H1 (cell line): ENCODE measurements around the gene KPNA6.

Experiments used
- ATF2 ChIP-seq: IDR thresholded peaks from 2 replicates; pipeline ENCODE4 v1.6.1; 2012; ENCODE audit warnings: low read length, inconsistent platforms
- CEBPB ChIP-seq: IDR thresholded peaks from 2 replicates; pipeline ENCODE4 v1.6.1; 2012; ENCODE audit warnings: low read depth, low read length
- CHD2 ChIP-seq: IDR thresholded peaks from 2 replicates; pipeline ENCODE4 v1.6.1; 2012; ENCODE audit warnings: low read length, improper control_type of control experiment
- CTCF ChIP-seq, 3 experiments: IDR thresholded peaks; 1 replicate in 2 of 3; 2 replicates in 1 of 3; pipeline versions ENCODE4 v1.5.1 to v1.6.1; 2011; ENCODE audit warnings: low read length in 3 of 3, mild to moderate bottlenecking in 3 of 3, inconsistent platforms in 2 of 3, low read depth in 1 of 3, moderate library complexity in 1 of 3; ENCODE audit not compliant: insufficient read depth in 1 of 3; ENCODE audit errors: control extremely low read depth in 1 of 3
- EZH2 ChIP-seq: fragments of 200-600 bp; sonication (generic); IDR thresholded peaks from 2 replicates; pipeline ENCODE4 v1.7.1; 2012; ENCODE audit warnings: low read depth, mild to moderate bottlenecking, moderate library complexity, low read length, inconsistent platforms; ENCODE audit not compliant: severe bottlenecking
- HDAC6 ChIP-seq: IDR thresholded peaks from one replicate; pipeline ENCODE4 v1.7.1; 2012; ENCODE audit warnings: low read depth, mild to moderate bottlenecking, inconsistent platforms, low read length, moderate library complexity
- POLR2AphosphoS5 ChIP-seq: IDR thresholded peaks from 2 replicates; pipeline ENCODE4 v1.6.1; 2011; ENCODE audit warnings: low read depth, low read length
- RAD21 ChIP-seq, 2 experiments: IDR thresholded peaks in 1 of 2; conservative IDR thresholded peaks in 1 of 2; 2 replicates each; pipeline ENCODE4 v1.6.1; 2011; ENCODE audit warnings: low read depth in 2 of 2, low read length in 2 of 2, improper control_type of control experiment in 1 of 2, inconsistent platforms in 1 of 2, mild to moderate bottlenecking in 1 of 2, moderate library complexity in 1 of 2
- SIX5 ChIP-seq: IDR thresholded peaks from 2 replicates; pipeline ENCODE4 v1.6.1; 2011; ENCODE audit warnings: mild to moderate bottlenecking, low read depth, low read length
- TAF1 ChIP-seq: IDR thresholded peaks from 2 replicates; pipeline ENCODE4 v1.6.1; 2011; ENCODE audit warnings: mild to moderate bottlenecking, low read depth, low read length
- ZNF274 ChIP-seq: IDR thresholded peaks from 2 replicates; pipeline ENCODE4 v1.7.0; 2012; ENCODE audit warnings: low read length, borderline replicate concordance; ENCODE audit errors: extremely low read depth

DNA sequence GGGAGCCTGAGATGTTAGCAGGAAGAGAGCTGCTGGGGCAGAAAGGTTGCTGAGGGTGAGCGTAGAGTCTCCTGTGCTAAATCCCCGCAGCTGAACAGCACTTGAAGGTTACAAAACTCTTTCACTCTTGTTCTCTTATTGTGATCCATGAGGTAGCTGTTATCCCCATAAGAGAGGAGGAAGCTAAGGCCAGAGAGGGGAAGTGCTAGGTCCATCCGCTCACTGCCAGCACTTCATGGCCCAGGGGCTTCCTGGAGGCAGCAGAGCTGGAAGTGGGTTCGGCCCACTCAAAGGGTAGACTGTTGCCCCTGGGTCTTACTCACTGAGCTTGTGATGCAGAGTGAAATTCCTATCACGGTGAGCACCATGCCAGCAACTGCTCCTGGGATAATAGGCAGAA lies 108.7 kb downstream of the KPNA6 start:
- no peak for TF ChIP-seq RAD21 (IDR thresholded peaks at IDR 0.05 in 1 of 2, conservative IDR thresholded peaks at IDR 0.05 in 1 of 2; ENCODE audit: low read depth in 2 of 2, low read length in 2 of 2)
- no peak for TF ChIP-seq TAF1
- TF ChIP-seq POLR2AphosphoS5, result no peak
- no peak for TF ChIP-seq CTCF (IDR thresholded peaks at IDR 0.05; ENCODE audit: control extremely low read depth in 1 of 3, insufficient read depth in 1 of 3, low read depth in 1 of 3, low read length in 3 of 3)
- TF ChIP-seq ZNF274, result no peak
- TF ChIP-seq ATF2, result no peak
- no peak for TF ChIP-seq EZH2
- TF ChIP-seq SIX5, result no peak
- no peak for TF ChIP-seq CHD2
- TF ChIP-seq CEBPB, result no peak
- TF ChIP-seq HDAC6, result no peak
